Ovary (tissue), 9 donors: Measurements from ENCODE around the gene MAGI1. TPM values are rescaled to one million over a fixed set of nuclear protein-coding genes. Genes with fewer than 3 reads are reported as not detected.

Source experiments
- DNase-seq, 5 donors: peaks; one replicate each; pipeline ENCODE4 v3.0.0-alpha.2; 2019 to 2020
- H3K27ac ChIP-seq, 2 donors: fragments of 200-600 bp; one replicate each; pipeline versions ENCODE4 v1.5.1 to v1.8.0; 2019 to 2022
- H3K27me3 ChIP-seq: fragments of 200-600 bp; one replicate; pipeline ENCODE4 v1.8.0; 2022
- H3K36me3 ChIP-seq: fragments of 200-600 bp; sonication (generic); one replicate; pipeline ENCODE4 v1.5.1; 2019
- H3K4me1 ChIP-seq: one replicate; pipeline ENCODE4 v1.8.1; 2013; ENCODE audit warnings: mild to moderate bottlenecking, moderate library complexity; ENCODE audit not compliant: insufficient read depth
- H3K4me3 ChIP-seq: fragments of 200-600 bp; sonication (generic); one replicate; pipeline ENCODE4 v1.5.1; 2017
- H3K9me3 ChIP-seq, 2 donors: fragments of 200-600 bp in 1 of 2; sonication (generic) in 1 of 2; one replicate each; pipeline versions ENCODE4 v1.5.1 to v1.8.1; 2013 to 2019; ENCODE audit warnings: mild to moderate bottlenecking in 1 of 2, moderate library complexity in 1 of 2
- CTCF ChIP-seq, 3 donors: fragments of 450-650 bp in 2 of 3; fragments of 200-600 bp in 1 of 3; IDR thresholded peaks; one replicate each; pipeline versions ENCODE4 v1.5.1 to v1.8.0; 2016 to 2022; ENCODE audit warnings: antibody characterized with exemption in 3 of 3, mild to moderate bottlenecking in 1 of 3
- EP300 ChIP-seq: sonication (generic); formaldehyde crosslinking; IDR thresholded peaks from one replicate; pipeline ENCODE4 v1.6.1; 2017; ENCODE audit warnings: antibody characterized with exemption
- POLR2A ChIP-seq: fragments of 450-650 bp; IDR thresholded peaks from one replicate; pipeline ENCODE4 v1.6.1; 2017; ENCODE audit warnings: antibody characterized with exemption, mild to moderate bottlenecking, moderate library complexity
- WGBS, 3 donors: extraction: QIAGEN DNeasy Blood & Tissue Kit in 1 of 3; methylation state at CpG; one replicate each; pipeline versions ENCODE4 v1.1.5 to v1.1.7; 2013 to 2017; 5-methylcytosine and 5-hydroxymethylcytosine counted together
- intact Hi-C, 4 donors: fragments of 100-400 bp; cut with DNase I; formaldehyde crosslinking; loops; one replicate each; pipeline versions ENCODE4 v1.11.0 to v1.15.1; 2022 to 2023
- polyA plus RNA-seq, 2 donors: library from polyadenylated mRNA; stranded (reverse); fragments of 200-250 nt in 1 of 2; fragments of 350-450 nt in 1 of 2; fragmentation: Illumina TruSeq in 1 of 2; extraction: RNeasy Lipid Tissue Mini Kit (QIAGEN cat#74804) in 1 of 2; gene quantifications; one replicate each; pipeline ENCODE4 v1.2.3, GENCODE V29; 2013 to 2014
- total RNA-seq, 7 donors: library from RNA; depleted of rRNA in 2 of 7; stranded (reverse); fragments of >200 nt in 2 of 7; fragmentation: NEBNext Ultra II Directional in 3 of 7; extraction: Animal tissue kit (Norgen Biotek cat#: 25700) in 3 of 7; gene quantifications; one replicate each; pipeline versions ENCODE4 v1.1.0 to v1.2.4, GENCODE V29; 2016 to 2023
- donor health status: DM: no; HTN: no; CAD: no; lungs with moderate emphysema.
- donor health status: DM: no; HTN: no; CAD: no.
- donor health status: Bipolar disorder and iron deficiency.
- donor health status: DM: yes; HTN: yes; CAD: no.
- donor health status: DM: no; HTN: no; CAD: no.
- donor health status: DM: yes; HTN: yes; CAD: no.

MAGI1 gene
- total and polyA plus RNA-seq, 9 donors = 5.5 to 35.7 (median 8.7) TPM

DNA sequence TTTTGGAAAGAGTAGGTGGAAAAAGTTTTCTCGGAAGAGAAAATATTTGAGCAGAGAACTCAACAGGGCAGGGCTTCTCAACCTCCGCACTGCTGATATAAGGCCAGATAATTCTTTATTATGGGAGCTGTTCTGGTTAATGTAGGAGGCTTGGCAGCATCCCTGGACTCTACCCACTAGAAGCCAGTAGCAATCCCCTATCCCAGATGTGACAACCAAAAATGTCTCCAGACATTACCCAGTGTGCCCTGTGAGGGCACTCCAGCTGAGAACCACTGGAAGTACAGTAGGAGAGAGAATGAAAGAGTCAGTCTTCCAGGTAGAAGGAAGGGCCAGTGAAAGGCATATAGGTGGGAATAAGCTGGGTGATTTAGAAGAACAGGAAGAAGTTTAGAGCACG, 703.1 kb downstream of the MAGI1 start:
- DNase-seq = no peak
- Histone ChIP-seq H3K27ac (no peak overlapping the region), H3K36me3 (no peaks in the 10 kb centered on the region), H3K4me1 (peaks cover 4% of the 10 kb centered on the region), H3K9me3 (no peaks in the 10 kb centered on the region), H3K27me3 (no peaks in the 10 kb centered on the region), H3K4me3 (no peak overlapping the region)
- TF ChIP-seq CTCF (IDR thresholded peaks at IDR 0.05) (no peak), POLR2A (no peak)
- 92 to 96% (median 95%) methylated on average over 3 of the region's 3 CpGs for WGBS, 3 donors
- intact Hi-C loops = no loop called here

- DNase-seq = peak; percentile 46 to 66 (median 58)
- WGBS, 3 donors = 2 to 9% (median 3%) methylated on average over 1 of the region's 1 CpG
These were observed 704.6 kb downstream of the MAGI1 start for GRCh38 chr3:65334045-65334665.

DNA sequence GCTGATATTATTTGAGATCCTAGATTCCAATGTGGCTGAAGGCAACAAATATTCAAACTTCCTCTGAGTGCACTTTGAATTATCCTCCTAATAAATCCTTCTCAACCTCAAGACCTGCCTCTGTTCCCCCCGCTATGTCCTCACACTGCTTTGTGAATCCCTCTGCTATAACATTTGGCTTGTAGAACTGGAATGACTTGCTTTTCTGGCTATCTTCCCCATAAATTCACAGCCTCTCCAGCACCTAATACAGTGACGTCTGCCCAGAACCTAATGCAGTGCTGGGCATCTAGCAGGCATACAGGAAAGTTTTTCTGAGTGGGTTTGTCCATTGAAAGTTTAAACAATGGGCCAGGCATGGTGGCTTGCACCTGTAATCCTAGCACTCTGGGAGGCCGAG, 707.0 kb downstream of the MAGI1 start:
- no peaks in the 10 kb centered on the region for H3K9me3 ChIP-seq
- DNase-seq = no peak
- no peak overlapping the region for H3K4me3 ChIP-seq
- H3K4me1 ChIP-seq = peaks cover 6% of the 10 kb centered on the region
- intact Hi-C loops = no loop called here
- H3K27me3 ChIP-seq = no peaks in the 10 kb centered on the region
- WGBS, 3 donors = 91 to 99% (median 99%) methylated on average over 3 of the region's 3 CpGs
- no peaks in the 10 kb centered on the region for H3K36me3 ChIP-seq
- no peak overlapping the region for H3K27ac ChIP-seq
- TF ChIP-seq CTCF (IDR thresholded peaks at IDR 0.05) (no peak), POLR2A (no peak)

More at GRCh38 chr3:65334045-65334665, 704.6 kb downstream of the MAGI1 start:
- Histone ChIP-seq H3K9me3 (no peaks in the 10 kb centered on the region), H3K4me1 (peaks cover 6% of the 10 kb centered on the region), H3K36me3 (no peaks in the 10 kb centered on the region), H3K27ac (no peak overlapping the region), H3K27me3 (no peaks in the 10 kb centered on the region), H3K4me3 (no peak overlapping the region)
- intact Hi-C loops = no loop called here
- TF ChIP-seq CTCF (IDR thresholded peaks at IDR 0.05) (no peak), EP300 (no peak), POLR2A (no peak)

GRCh38 chr3:65330072-65330471, 708.6 kb downstream of the MAGI1 start:
- TF ChIP-seq EP300 (no peak), CTCF (IDR thresholded peaks at IDR 0.05) (no peak), POLR2A (no peak)
- Histone ChIP-seq H3K4me1 (peaks cover 6% of the 10 kb centered on the region), H3K27me3 (no peaks in the 10 kb centered on the region), H3K9me3 (no peaks in the 10 kb centered on the region), H3K4me3 (no peak overlapping the region), H3K27ac (no peak overlapping the region), H3K36me3 (no peaks in the 10 kb centered on the region)
- intact Hi-C loops = no loop called here
- DNase-seq = no peak
- WGBS, 3 donors = 23 to 70% (median 34%) methylated on average over 6 of the region's 6 CpGs
